NCI-H446 (cell line): Measurements from ENCODE around the gene TRMT2A.

Experiments used
- DNase-seq, 2 experiments: peaks; one replicate each; lab custom pipeline; 2025; lab: John Stamatoyannopoulos, UW

The TRMT2A gene

DNA sequence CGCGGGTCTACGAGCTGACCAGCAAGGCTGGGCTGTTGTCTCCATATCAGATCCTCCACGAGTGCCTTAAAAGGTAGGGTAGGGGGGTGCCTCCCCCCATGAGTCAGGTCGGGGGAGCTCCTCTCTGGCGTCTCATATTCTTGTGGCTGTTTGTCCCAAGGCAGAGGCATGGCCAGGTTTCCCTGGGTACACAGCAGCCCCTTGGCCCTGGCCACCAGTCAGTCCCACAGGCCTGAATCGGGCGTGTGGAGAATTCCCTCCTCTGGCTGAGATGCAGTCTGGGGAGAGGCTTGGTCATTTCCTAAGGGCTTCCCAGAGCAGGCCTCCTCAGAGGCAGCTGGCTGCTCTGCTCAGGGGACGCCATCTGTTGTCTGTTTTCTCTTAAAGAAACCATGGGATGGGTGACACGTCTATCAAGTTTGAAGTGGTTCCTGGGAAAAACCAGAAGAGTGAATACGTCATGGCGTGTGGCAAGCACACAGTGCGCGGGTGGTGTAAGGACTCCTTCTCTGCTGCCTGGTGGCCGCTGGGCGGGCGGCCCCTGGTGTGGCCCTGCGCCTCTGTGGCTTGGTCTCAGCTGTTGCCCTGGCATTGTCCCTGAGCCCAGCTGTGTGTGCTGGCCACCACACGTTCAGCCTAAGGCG, 10.7 kb downstream of the TRMT2A start:
- no peak for DNase-seq

DNA sequence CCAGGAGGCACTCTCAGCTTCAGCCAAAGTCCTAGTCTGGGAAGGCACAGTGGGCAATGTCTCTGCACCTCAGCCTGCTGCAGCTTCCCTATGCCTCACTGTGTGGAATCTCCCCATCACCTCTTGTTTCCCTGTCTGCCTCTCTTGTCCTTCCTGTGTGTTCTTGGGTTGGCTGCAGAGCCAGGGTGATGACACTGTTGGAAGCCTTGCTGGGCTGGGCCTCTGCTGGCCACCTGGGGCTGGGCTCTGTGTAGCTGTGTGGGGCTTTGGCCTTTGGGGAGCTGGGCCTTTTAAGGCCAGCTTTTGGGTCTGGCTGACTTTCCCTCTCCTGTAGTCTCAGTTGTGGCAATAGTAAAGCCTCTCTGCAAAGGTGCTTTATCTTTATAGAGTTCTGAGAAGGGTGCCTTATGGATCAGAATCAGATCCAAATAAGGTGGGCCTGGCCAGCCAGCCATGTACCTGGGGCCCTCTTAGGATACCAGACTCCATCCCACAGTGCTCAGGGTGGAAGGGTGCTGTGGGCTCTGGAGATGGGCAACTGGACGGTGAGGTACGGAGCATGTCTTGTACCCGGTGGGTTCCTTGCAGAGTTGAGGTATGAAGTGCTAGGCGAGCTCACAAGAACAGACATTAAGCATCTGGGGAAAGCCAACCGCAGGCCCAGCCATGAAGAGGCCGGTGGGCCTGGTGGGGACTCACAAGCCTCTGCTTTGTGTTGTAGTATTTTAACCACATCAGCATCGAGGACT, 11.4 kb downstream of the TRMT2A start:
- no peak for DNase-seq

DNA sequence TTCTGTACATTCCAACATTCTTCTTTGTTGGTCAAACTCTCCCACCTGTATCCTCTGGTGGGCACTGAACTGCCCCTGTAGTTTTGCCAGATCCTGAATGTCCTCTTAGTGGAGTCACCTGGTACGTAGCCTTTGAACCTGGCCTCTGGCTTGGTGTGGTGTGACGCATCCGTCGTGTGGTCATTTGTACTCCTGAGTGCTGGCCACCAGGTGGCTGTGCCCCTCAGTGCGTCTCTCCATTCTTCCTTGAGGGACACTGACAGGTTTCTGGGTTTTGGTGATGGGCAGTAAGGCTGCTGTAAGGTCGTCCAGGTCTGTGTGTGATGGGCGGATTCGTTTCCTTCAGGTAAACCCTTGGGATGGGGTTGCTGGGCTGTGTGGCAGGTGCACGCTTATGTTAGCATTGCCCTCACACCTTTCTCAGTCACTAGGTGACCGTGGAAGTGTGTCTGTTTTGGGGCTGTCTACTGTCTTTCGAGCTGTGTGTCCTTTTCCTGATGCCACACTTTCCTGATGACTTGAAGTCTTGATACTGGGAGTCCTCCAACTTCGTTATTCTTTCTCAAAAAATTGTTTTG, 14.7 kb downstream of the TRMT2A start:
- DNase-seq: no peak

DNA sequence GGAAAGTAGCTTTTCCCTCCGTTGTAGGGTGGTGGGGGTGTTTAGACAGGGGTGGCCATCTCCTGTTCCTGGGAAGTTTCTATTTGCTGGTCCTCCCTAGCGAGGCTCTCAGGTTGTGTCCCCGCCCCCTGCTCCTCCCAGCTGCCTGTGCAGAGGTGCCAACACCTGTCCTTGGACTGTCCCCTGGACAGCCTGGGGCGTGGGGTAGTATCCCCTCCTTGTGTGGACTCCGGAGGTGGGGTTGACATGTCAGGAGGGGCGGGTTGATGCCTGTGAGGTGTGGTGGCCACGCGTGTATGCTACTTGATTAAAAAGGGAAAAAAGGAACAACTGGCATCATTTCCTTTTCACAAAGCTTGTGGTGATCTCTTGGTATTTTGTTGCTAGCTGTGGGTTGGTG, 15.4 kb downstream of the TRMT2A start:
- DNase-seq: no peak

DNA sequence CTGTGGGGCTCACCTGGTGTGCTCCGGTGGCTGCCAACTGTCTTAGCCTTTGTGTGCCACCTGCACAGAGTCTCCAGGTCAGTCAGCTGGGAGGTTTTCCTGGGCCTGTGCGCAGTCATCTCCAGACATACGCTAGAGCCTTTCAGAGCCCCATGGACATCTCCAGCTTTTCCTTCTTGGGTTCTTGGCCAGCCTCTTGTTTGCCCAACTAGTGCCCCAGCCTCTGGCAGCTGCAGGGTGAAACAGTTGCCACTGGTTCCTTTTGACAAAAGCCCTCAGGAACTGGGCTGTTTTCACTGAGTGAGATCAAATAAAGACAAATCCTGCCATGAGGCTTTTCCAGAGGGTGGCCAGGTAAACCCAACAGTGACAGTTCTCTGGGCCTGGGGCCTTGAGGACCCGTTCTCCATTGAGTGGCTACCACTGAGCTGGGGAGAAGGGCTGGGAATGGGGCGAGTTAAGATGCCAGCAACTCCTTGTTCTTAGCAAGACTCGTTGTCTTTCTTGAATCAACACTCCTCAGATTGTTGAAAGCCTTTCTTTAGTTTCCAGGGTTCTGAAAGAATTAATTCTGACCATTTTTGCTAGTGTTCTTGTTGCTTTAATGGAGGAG, 17.8 kb downstream of the TRMT2A start:
- DNase-seq: no peak

DNA sequence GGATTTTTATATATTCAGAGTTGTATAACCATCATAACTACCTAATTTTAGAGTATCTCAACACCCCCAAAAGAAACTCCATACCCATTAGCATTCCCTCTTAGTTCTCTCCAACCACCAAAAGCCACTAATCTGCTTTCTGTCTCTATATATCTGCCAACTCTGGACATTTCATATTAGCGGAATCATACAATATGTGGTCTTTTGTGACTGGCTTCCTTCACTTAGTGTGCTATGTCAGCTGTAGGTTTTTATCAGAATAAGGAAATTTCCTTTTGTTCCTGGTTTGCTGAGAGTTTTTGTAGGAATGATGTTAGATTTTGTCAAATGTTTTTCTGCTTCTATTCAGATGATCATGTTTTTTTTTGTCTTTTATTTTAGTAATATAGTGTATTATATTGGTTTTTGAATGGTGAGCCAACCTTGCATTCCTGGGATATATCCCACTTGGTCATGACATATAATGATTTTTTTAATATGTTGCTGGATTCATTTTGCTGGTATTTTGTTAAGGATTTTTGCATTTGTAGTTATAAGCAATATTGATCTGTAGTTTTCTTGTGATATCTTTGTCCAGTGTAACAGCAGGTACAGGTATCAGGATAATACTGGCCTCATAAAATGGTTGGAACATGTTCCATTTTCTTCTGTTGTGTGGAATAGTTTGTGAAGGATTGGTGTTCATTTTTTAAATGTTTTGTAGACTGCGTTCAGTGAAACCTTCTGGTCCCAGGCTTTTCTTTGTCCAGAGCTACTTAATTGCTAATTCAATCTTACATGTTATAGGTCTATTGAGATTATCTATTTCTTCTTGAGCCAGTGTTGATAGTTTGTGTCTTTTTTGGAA, 20.2 kb downstream of the TRMT2A start:
- no peak for DNase-seq

DNA sequence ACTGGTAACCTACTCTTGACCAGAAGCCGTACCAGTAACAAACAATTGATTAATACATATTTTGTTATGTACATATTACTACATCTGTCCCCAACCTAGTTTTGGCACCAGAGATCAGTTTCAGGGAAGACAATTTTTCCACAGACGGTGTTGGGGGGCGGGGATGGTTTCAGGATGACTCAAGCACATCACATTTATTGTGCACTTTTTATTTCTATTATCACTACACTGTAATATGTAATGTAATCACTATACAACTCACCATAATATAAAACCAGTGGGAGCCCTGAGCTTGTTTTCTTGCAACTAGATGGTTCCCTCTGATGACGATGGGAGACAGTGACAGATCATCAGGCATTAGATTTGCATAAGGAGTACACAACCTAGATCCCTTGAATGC, 21.5 kb downstream of the TRMT2A start:
- no peak for DNase-seq

DNA sequence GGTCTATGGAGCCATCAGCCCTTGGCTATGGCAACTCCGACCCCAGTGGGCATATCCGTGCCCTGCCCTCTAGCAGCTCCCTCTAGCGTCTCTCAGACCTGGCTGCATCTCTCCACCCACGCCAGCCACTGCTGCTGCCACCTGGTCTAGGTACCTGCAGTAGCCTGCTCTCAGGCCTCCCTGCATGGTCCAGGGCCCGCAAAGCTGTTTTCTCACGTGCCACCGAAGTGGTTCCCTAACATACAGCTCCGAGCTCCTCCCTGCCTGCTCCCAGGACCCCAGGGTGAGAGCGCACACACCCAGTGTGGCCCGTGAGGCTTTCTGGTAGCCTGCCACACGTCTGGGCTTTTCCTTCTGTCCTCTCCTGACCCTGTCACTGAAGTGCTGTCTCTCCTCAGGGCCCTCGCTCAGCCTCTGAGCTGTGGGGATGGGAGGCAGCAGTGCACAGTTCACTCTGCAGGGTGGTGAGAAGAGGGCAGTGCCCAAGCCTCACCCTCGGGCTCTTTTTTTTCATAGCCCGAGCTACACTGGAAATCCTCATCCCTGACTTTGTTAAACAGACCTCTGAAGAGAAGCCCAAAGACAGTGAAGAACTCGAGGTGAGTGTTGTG, 22.7 kb downstream of the TRMT2A start:
- DNase-seq: no peak

DNA sequence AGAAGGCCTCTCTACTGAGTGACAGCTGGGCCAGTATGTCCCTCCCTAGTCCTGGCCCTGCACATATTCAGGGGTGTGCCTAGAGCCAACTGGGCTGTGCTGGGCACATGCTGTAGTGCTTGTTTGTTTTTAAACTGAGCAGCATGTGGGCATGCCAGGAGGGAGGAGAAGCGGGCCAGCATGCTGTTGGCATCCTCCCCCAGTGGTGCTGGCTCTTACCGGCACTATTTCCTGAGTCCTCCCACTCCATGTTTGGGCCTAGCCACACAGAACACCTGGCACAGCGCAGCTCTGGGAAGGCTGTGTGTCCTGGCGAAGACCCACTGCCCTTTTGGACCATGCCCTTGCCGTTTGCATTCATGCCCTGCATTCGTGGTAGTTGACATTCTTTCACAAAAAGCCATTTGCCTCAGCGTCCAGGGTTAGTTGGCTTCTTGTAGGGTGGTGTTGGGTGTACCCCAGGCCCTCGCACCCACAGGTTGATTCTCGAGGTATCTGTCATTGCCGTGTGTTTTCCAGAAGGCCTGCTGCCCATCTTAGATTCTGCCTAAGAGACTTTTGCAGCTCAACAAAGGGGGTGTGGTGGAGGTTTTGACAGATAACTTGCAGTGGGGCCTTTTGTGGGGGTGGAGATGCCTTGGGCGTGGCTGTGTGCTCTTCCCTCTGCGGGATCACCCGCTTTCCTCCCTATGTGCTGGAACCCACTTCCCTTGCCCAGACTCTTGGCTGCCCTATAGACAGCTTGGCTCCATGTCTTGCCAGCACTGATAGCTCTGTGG, 23.4 kb downstream of the TRMT2A start:
- DNase-seq: no peak

DNA sequence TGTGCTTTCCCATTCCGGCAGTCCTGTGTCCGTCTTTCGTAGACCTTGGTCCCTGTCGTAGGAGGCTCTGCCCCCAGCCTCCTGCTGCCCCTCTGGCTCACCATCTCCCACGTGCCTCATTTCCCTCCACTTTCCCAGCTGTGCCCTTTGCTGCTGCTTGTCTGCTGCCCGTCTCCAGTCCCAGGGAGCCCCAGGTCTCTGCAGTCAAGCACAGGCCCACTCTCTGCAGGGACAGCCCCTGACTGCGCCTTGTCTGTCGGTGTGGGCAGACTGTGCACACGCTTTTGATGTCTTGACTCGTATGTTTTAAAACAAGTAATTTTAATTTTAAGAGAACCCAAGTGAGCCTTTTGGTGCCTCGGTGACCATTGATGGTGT, 24.6 kb downstream of the TRMT2A start:
- no peak for DNase-seq

DNA sequence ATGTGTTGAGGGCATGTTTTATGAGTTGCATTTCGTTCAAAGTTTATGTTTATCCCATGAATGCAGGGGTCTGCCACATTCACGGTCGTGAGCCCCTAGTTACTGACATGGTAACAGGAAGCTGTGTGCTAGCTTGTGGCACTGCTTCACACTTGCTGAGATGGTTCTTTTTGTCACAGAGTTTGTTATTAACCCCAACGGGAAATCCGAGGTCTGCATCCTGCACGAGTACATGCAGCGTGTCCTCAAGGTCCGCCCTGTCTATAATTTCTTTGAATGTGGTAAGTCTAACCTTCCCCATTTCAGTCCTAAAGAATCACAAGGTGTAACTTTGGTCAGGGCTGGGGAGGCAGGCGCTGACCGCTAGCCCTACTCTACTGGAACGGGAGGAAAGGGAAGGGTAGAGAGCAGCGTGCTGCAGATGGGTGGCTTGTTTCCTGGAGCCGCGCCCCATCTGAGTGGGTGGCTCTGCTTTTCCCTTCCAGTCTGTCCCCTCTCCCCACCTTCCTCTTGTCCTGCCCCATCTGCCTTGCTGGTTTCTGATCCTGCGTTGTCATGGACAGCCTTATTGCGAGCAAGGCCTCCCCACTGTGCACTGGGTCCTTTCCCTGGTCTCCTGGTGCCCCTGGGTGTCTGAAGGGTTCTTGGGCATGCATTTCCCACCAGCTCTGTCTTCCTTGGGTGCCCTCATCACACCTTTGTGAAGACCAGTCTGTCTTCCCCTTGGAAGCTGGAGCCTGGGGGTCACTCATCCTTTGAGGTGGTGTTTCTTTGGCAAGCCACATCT, 25.1 kb downstream of the TRMT2A start:
- no peak for DNase-seq

DNA sequence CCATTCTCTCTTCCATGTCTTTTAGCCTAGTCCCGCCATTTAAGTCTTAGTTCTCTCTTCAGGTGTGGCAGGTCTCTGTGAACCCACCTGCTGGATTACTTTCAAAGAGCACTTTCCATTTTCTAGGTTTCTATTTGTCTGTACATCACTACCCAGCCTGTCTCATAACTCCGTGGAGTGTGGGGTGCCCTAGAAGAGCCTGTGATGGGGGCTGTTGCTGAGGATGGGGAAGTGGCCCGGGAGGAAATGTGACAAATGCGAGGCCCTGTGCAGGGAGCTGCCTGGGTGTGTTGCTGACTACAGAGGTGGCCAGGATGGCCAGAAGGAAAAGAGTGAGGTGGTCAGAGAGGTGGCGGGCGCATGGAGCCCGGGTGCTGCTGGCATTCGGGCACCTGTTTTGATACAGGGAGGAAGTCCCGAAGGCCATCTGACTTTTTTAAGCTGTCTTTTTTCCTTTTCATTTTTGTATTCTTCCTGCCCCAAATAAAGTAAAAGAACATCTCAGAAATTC, 26.2 kb downstream of the TRMT2A start:
- no peak for DNase-seq

DNA sequence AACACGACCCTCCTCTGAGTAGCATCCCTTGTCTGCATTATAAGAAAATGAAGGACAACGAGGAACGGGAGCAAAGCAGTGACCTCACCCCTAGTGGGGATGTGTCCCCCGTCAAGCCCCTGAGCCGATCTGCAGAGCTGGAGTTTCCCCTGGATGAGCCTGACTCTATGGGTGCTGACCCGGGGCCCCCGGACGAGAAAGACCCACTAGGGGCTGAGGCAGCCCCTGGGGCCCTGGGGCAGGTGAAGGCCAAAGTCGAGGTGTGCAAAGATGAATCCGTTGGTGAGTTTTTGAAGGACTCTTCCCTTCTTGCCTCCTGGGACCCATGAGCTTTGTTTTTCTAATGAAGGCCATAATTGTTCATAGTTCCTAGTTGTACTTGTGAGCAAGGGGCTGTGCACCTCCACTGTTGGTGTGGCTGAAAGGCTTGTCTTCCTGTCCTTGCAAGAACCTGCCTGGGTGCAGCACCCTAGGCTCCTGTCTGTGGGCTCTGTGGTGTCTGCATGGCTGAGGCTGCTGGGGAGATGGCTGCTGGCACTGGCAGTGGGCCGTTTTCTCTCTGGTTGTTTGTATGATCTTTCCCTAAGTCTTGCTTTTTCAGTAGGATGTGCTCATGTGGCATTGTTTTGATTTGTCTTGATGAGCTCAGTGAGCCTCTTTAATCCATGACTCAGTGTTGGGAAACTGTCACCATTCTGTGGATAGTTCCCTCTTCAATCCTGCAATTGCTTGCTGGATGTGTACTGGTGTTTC, 26.9 kb downstream of the TRMT2A start:
- no peak for DNase-seq

DNA sequence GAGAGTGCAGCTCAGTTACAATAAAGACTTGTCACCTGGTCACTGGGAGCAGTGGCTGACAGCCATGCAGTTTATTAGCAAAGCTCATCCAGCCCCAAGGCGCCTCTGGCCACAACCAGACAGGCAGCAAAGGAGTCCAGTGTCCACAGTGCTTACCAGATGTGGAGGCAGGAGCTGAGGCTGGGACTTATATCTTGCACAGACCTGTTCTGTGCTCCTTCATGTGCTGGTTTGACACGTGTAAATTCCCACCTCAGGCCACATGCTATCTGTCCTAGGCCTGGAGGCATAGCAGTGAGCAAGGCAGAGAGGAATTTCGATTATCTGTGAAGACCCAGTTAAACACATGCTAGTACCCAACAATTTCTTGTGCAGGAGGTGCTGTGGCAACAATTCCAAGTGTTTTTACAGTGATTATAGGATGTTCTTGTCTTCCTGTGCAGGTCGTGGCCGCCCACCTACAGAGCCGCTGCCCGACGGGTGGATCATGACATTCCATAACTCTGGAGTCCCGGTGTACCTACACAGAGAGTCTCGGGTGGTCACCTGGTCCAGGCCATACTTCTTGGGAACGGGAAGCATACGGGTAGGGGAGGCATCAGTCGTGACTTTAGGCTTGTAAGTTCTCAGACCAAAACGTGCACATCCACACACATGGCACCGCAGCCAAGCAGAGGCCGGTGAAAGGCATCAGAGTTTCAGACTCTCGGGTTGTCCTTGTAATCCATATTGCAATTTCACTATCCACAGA, 27.6 kb downstream of the TRMT2A start:
- DNase-seq: no peak

DNA sequence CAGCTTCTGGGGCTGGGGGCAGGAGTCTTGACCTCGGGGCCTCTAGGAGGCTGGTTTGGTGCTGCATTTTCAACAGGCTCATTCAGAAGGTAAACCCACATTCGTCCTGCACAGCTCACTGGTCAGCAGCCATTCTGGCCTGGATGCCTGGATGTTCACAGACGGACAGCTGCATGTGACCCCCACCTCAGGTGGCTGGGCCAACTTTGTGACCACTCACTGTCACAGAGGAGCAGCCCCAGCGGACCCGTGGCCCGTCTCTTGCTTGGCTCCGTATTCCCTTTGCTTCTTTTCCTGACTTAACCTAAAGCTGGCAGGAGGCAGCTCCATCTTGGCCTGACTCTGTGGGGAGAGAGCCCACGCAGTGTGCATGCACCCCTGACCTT, 28.8 kb downstream of the TRMT2A start:
- DNase-seq: no peak

DNA sequence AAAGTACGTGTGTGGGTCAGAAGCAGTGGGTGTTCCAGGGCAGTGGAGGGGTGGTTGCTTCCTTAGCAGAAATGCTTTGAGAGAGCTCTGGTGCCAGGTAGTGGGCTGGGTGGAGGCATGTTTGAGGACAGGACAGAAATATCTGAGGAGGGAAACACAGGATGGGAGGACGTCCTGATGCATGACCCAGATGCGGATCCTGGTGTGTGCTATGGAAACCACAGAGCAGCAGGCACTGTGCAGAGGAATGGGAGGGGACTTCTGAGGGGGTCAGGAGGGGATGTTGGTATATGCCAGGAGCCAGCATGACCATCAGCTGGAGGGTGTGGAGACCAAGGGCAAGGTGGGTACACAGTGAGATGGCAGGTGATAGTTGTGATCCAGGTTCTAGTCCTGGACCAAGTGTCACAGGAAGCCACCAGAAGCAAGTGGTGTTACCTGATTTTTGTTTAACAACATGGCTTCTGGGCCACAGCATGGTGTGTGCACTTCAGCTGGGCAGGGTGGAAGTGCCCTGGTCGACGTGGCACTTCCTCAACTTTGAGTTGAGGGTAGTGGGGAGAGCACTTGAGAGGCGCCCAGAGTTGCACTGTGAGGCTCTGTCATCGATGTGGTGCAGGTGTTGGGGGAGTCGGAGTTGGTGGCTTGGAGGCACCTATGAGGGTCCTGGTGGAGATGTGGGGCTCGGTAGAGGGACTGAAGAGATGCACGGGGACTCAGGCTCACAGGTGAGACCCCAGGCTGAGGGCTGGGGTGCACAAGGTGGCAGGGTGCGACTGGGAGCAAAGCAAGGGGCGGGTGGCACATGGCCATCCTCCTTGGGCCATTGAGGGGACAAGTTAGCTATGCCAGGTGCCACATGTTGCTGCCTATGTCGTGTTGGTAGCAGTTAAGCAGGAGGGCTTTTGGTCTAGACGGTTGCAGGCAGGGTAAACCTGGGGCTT, 29.4 kb downstream of the TRMT2A start:
- no peak for DNase-seq

DNA sequence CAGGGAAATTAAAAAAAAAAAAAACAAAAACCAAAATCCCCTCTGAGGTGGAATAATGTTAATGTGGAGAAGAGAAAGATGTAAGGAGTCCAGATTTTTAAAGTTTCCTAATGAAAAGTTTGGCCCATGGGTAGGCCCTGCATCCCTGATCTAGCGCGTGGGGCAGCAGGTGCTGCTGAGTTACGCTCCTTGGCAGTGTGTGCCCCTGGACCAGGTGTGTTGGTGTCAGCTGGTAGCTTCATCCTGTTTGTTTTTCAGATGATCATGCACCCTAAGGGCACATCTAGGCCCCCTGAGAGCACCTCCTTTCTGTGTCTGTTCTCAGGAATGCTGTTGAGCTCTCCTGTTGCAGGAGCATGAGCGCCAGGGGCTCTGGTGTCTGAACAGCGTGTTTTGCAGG, 30.3 kb downstream of the TRMT2A start:
- no peak for DNase-seq
